GM21825 (cell line): ENCODE results near the gene LRTM2.

Experiments used
- ATAC-seq: cut with Tn5 transposase; IDR thresholded peaks from one replicate; pipeline ENCODE4 v1.9.1; 2021; ENCODE audit warnings: mild to moderate bottlenecking, moderate library complexity; ENCODE audit not compliant: unreplicated experiment

The LRTM2 gene

DNA sequence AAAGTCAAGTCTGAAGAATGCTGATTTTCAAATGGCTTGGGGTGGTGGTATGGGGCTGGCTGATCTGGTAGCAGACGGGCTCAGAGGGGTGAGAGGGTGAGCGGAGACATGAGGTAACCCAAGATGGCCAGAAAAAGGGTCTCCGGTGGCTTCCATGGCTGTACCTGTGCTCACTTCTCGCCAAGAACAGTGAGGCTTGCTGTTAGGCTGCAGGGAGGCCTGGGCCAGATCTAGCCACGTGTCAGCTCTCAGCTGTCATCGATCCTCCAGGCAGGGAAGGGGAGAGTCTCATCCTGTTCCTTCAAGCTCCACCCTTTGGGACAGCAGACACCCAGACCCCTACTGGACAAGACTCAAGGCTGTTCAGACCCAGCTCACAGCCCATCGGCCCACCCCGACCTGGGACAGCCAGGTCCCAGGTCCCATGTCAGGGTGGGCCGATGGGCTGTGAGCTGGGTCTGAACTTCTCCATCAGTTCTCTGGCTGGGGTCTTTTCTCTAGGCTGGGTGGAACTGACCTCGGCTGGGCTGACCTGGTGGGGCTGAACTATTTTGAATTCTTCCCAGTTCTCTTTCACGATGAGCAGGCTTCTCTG lies 9.0 kb downstream of the LRTM2 start:
- ATAC-seq: no peak

DNA sequence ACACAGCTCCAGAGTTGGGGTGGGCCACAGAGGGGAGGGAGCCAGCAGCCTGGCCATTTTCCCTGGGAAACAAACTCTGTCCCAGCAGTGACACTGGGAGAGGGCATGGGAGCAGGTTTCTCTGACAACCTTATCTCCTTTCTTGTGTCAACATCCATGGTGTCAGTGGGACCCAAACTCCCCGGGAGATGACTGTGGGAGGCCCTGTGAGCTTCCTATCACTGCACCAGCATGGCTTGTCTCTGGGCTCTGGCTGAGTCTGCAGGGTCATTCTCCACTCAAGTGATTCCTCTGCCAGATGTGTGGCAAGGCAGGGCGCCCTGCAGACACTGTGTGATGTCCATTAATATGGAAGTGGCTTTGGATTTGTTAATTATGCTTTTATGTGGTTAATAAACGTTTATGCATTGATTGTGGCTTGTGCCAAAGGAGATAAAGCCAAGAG lies 10.1 kb downstream of the LRTM2 start:
- no peak for ATAC-seq

DNA sequence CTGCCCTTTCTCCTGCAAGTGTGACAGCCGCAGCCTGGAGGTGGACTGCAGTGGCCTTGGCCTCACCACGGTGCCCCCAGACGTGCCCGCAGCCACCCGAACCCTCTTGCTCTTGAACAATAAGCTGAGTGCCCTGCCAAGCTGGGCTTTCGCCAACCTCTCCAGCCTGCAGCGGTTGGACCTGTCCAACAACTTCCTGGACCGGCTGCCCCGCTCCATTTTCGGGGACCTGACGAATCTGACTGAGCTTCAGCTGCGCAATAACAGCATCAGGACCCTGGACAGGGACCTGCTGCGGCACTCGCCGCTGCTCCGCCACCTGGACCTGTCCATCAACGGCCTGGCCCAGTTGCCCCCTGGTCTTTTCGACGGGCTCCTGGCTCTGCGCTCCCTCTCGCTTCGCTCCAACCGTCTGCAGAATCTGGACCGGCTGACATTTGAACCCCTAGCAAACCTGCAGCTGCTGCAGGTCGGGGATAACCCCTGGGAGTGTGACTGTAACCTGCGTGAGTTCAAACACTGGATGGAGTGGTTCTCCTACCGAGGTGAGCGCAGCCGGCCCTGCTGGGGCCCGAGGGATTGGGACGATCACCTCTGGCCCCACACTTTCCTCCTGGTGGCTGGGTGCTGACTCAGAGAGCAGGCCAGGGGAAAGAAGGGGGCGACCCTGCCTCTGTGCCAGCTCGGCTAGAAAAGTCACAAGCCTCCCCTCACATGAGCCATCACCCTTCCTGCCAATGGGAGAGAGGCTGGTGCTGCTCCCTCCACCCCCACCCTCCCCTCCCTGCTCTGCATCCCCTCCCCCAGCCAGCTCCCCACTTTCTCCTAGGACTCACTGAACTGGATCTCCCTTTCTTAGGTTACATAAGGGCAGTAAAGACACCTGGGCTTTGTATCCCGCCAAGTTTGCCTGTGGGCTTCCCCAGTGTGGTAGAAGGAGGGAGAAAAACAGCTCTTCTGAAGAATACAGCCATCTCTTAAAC lies 10.9 kb downstream of the LRTM2 start:
- no peak for ATAC-seq

DNA sequence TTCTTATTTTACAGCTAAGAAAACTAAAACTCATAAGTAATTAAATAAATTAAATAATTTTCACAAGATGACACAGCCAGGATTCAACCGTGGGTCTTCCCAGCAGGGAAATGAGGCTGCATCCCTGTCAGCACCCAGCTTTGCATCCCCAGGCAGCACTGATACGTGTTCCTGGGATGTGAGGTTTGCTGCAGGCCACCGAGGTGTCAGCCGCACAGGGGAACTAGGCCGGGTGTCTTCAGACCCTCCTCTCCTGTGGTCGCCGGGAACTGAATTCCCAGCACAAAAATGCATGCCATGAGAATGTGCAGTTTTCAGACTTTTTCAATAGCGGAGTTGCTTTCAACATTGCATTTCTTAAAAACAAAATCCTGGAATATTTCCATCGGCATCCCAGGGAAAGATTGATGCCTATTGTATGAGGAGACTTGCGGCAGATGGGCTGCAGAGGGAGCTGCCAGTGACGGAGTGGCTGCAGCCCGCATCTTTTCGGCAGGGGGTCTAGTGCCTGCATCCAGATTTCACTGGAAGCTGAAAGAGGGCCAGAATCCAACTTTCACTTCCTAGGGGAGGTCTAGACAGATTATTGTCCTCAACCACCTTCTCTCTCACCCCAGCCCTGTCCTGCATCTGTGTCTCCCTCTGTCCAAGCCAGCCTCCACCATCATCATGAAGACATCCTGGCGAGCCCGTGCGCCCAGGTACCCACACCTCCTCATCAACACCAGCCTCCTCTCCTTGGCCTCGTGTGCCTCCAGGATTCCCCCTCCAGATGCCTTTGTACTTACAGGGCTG lies 12.6 kb downstream of the LRTM2 start:
- ATAC-seq: no peak

DNA sequence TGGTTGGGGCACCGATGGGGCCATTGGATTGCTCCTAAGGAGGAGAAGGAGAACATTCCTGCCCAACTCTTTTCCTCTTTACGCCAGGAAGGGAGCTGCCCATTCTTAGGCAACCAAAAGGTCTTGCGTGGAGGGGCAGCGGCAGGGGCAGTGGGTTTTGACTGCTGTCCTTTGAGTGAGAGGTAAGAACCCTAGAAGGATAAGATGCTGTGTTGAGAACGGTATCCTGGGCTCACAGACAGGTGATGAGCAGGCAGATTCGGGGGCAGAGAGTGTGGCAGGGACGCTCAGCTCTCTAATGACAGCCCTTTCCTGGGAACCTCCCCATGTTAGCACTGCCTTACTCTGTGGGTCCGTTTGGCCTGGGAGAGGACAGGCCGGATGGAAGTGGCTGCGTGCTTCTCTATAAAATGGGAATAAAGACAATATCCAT lies 13.2 kb downstream of the LRTM2 start:
- ATAC-seq: no peak

DNA sequence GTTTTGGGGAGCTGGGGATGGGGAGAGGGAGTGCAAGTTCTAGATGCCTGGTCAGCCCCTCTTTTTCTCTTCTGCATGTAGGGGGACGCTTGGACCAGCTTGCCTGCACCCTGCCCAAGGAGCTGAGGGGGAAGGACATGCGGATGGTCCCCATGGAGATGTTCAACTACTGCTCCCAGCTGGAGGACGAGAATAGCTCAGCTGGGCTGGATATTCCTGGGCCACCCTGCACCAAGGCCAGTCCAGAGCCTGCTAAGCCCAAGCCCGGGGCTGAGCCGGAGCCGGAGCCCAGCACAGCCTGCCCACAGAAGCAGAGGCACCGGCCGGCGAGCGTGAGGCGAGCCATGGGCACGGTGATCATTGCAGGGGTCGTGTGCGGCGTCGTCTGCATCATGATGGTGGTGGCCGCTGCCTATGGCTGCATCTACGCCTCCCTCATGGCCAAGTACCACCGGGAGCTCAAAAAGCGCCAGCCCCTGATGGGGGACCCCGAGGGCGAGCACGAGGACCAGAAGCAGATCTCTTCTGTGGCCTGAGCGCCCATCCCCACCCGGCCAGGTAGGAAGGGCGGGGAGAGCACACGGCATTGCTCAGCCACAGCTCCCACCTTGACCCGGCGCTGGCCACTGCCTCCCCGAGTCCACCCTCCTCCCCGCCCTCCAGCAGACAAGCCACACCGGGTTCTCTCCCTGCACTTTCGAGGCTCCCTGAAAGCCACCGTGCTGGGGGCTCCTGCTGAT lies 14.0 kb downstream of the LRTM2 start:
- ATAC-seq: no peak

DNA sequence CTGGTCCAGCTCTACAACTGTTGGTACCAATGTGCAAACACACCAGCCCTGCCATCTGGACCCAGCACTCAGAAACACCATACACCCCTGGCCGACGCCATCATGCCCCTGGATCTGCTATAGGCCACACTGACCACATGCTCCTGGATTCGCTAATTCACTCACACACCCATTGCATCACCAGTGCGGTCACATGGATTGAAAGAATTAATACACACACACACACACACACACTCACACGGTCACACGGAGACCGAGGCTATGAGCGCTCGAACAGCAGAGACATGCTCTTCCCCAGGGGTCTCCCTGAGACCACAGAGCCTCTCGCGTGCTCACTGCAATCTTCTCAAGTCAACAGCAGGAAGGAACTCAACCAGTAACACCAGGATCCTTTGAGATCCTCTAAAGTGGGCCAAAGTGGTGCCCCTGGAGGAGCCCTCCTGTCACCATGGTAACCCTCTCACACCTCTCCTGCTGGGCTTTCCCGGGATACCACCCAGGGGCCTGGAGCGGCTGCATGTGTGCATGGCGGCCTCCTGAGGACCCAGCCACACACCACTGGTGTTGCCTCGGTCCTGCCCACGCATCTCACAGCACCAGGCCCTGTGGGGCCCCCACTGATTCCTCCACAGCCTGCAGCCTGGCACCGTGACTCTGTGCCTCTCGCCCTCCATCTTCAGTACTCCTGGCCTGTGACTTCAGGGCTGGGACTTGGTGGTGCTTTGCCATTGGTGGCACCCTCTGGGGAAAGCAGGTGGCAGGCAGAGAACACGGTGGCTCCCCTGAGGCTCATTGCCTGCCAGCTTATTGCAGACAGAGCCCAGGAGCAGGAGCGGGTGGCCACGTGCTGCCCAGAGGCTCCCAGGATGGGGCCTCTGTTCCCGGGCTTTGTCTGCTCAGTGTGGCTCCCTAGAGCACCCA lies 15.1 kb downstream of the LRTM2 start:
- ATAC-seq: no peak

DNA sequence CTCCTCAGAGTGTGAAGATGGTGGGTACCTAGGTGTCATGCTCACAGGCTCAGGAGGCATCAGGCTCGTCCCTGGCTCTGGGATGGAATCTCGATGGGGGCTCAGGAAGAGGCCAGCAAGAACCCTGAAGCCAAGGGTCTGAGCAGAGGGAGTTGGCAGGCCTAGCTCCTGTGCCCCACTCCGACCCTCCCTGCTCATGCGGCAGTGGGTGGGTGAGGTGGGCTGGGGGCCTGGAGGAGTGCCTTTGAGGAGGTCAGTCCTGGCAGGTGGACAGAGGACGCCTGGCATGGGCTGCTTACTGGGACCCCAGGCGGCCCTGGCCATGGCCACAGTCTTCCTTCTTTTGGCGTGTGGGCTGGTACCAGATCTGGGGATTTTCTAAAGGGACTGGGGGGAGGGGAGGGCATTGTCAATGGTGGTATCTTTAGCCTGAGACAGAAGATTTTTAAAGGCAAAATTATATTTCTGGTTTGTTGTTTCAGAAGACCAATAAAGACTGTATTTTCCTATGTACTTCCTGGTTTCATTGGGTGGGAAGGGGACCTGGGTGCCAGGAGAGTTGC lies 16.0 kb downstream of the LRTM2 start:
- ATAC-seq: no peak

DNA sequence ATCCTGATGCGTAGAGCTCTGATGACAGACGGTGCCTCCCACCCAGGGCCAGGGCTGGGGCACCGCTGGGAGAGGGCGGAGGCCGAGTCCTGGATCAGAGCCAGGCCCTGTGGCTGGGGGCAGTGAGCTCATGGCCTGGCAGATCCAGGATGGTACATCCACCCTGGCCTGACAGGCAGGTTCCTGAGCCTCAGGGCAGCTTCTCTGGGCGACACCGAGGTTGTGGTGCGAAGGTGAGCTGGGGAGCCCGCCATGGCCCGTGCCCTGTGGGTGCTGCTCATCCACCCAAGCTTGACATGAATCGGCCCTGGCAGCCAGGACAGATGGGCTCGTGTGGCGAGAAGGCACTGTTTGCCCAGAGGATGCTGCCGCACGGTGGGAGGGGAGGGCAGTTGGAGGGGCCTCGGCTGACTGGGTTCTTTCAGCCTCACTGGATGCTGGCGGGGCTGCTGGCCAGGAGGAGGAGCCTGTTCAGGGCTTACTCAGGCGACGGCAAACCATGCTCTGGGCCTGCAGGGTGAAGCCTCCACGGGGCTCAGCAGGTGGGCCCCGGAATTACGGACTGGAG lies 16.6 kb downstream of the LRTM2 start:
- no peak for ATAC-seq

DNA sequence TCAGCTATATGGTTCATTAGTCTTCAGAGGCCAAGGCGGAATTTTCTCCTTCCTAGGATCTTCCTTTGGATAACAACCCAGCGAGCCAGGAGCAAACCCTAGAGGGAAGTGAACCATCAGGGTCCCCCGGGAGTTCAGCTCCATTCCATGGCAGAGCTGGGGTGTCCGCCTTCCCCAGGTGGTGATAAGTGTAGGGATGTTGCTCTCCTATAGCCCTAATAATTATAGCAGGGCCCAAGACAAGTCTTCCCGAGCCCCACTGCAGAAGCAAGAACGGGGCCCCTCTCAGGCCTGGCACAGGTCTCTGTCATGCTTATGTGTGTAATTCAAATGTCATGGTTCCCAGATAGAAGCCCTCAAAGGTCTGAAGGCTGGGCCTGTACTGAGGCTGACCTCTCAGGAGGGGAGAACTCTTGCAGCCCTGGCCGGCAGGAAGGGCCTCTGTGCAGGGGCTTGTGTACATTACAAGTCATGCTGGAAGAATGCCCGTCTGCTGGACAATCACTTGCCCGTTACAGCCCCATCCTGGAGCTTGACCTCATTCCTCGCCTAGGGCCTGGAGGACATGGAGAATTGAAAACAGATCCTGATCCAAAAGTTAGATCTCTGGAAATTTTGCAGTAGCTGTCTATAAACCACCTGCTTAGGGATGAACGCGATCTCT lies 17.3 kb downstream of the LRTM2 start:
- ATAC-seq: no peak

DNA sequence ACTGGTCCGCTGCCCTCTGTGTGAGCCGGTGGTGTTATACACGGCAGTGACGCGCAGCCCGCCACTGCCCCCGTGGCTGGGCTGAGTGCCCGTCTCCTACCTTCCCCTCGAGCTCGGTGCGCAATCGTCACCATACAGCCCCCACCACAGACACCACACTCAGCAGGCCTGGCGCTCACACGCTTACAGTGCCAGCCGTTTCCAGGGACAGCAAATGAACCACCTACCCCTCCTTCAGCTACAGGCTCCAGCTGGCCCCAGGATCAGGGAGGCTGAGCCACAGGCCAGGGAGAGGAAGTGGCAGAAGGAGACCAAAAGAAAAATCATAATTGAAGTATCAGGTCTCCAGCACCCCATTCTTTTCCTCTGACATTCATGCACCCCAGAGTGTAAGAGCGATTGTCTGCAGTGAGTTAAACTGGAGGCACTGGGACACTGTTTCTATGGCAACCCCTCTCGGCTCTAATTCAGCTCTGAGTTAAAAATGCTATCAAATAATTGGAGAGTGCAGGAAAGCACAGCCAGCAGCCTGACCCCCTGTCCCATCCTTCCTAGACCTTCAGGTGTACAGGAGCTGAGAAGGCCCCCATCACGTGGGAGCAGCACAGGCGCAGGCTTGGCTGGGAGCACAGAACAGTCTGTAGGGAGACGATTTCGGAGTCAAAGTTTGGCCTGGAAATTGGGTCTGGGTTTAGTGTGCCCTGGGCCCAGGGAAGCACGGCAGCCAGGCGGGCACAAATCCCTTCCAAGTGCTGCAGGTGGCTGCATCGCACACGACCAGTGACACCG lies 18.0 kb downstream of the LRTM2 start:
- no peak for ATAC-seq

DNA sequence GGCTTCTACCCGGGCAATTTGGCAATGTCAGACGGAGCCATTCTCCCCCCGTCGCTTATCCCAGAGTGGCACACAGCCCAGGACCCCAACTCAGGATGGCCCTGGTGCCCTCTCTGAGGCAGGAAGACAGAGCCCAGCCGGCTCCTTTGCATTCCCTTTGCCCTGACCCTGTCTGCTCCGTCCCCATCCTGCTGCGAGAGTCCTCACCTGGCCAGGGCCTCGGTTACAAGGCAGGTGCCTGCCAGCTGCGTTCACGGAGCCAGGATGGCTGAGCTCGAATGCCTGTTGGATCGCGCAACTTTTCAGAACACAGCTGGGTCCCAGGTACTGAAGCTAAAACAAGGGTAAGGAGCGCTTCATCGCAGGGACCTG lies 18.6 kb downstream of the LRTM2 start:
- ATAC-seq: no peak

DNA sequence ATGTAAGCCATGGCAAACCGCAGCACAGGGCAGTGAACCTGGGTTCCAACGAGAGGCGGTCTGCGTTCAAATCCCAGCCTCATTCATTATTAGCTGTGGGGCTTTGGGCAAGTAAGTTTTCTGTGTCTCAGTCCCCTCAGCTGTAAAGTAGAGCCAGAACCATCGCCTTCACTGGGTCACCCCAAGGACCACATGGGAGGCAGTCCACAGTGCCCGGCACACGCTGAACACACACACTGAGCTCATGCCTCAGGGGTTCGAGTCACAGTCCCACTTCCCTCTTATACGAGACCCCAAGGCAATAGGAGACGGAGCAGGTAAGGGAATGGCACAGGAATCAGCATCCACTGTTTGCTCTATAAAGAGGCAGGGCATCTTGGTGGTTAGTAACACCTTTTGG lies 19.1 kb downstream of the LRTM2 start:
- ATAC-seq: no peak

DNA sequence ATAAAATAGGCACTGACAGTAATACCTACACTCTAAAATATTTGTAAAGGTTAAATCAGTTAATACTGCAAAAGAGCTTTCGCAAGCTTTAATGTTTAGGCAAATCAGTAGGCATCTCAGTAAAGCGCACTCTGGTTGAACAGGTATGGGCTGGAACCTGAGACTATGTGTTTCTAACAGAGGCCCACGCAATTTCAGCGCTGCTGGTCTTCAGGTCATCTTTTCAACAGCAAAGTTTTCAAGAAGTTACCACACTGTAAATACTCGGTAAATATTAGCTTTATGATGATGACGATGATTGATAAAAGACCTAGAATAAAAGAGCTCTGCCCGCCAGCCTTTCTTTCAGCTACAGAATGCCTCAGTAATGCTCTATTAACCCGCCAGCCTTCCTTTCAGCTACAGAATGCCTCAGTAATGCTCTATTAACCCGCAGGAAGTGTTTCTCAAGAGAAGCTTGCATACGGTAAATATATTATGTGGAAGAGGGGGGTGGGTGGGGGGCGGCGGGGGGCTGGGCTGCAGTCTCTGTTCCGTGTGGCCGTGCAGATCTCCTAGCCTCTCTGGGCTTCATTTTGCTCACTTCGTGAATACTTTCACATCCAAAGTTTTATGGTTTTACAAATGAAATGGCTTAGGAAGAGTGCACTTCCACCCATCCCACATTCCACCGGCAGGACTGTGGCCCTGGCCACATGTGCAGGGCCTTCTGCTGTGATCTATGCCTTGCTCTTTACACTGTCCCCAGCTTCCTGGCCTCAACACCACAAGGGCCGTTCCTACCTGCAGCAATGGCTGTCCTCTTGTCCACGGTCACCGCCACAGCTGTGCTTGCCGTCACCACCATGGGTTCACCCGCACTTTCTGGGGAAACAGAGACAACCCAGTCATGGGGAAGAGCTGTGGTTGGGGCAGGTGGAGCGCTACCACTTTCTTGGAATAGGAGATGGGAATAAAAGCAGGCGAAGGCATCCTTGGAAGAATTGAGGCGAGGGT lies 19.9 kb downstream of the LRTM2 start:
- ATAC-seq: no peak

DNA sequence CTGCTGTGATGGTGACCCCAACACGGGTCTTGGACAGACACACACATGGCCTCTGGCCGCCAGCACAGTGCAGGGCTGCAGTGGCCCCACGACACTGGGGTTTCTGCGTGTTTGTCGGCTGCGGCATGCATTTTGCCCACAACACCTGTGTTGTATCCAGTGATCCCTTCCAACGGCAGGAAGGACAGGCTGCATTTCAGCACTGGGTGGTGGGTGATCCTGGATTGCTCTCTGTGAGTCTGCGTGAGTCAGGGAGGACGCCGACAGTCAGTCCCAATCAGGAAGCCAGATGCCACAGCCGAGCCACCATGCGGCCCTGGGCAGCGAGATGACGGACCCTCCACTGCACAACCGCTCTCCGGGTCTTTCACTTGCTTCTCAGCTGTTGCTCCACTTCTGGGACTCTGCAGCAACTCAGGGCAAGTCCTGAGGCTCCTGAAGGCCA lies 20.6 kb downstream of the LRTM2 start:
- no peak for ATAC-seq

DNA sequence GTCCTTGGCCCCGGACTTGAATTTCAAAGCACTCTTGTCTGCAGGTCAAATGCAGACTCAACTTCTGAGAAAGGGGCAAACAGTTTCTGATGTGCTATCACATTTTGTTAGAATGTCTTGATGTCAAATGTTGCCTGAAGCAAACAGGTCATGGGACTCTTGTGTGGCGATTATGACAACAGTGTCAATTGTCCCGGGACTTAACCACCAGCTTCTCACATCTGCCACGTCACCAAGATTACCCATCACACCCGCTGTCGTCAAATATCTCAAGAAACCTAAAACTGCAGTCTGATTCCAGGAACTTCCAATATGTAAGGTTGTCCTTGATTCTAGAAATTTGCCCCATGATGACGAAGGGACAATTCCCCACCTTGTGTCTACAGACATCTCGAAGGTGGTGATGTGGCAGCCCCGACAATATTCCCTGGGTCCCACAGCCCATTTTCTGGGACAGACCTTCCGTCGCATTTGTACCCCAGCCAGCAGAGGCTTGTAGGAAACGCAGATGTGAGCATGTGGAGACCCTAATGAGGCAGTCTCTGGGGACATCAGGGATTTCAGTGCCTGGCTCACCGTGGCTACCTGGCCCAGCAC lies 21.3 kb downstream of the LRTM2 start:
- no peak for ATAC-seq
